GM12892 (cell line): ENCODE results near the gene DUS1L.

Source experiments
- POLR2A ChIP-seq: IDR thresholded peaks from 2 replicates; pipeline ENCODE4 v1.6.1; 2011; ENCODE audit warnings: low read depth, low read length, control low read depth
- POLR2AphosphoS5 ChIP-seq: IDR thresholded peaks from 2 replicates; pipeline ENCODE4 v1.6.1; 2011; ENCODE audit warnings: low read depth, low read length, control low read depth

GRCh38 chr17:82047914-82048570 is 17.6 kb downstream of the DUS1L start:
- no peak for TF ChIP-seq POLR2AphosphoS5
- no peak for TF ChIP-seq POLR2A
